HEK293 (cell line): ENCODE results near the gene CMC4.

Source experiments
- FEZF1 ChIP-seq: fragments of 450-650 bp; formaldehyde crosslinking; IDR thresholded peaks from 2 replicates; pipeline ENCODE4 v1.5.1; 2016; ENCODE audit warnings: missing biosample characterization, missing genetic modification characterization
- GFI1B ChIP-seq: fragments of 450-650 bp; formaldehyde crosslinking; IDR thresholded peaks from 2 replicates; pipeline ENCODE4 v1.5.1; 2016; ENCODE audit warnings: missing biosample characterization, missing genetic modification characterization
- KLF16 ChIP-seq: fragments of 450-650 bp; formaldehyde crosslinking; IDR thresholded peaks from 2 replicates; pipeline ENCODE4 v1.5.1; 2017; ENCODE audit warnings: missing biosample characterization, missing genetic modification characterization
- MYNN ChIP-seq: fragments of 450-650 bp; formaldehyde crosslinking; IDR thresholded peaks from 2 replicates; pipeline ENCODE4 v1.5.1; 2016; ENCODE audit warnings: missing biosample characterization, missing genetic modification characterization, borderline replicate concordance
- OVOL3 ChIP-seq: fragments of 450-650 bp; formaldehyde crosslinking; IDR thresholded peaks from 2 replicates; pipeline ENCODE4 v1.5.1; 2016; ENCODE audit warnings: missing biosample characterization, missing genetic modification characterization
- PBX3 ChIP-seq: sonication (generic); formaldehyde crosslinking; IDR thresholded peaks from 2 replicates; pipeline ENCODE4 v1.8.1; 2022; ENCODE audit warnings: mild to moderate bottlenecking, moderate library complexity, missing genetic modification reagents
- REPIN1 ChIP-seq: fragments of 450-650 bp; formaldehyde crosslinking; IDR thresholded peaks from 2 replicates; pipeline ENCODE4 v1.5.1; 2017; ENCODE audit warnings: missing biosample characterization, missing genetic modification characterization, low read depth
- SALL2 ChIP-seq: fragments of 450-650 bp; formaldehyde crosslinking; IDR thresholded peaks from 2 replicates; pipeline ENCODE4 v1.5.0; 2017; ENCODE audit warnings: missing biosample characterization, mild to moderate bottlenecking, missing genetic modification characterization, borderline replicate concordance
- SCRT1 ChIP-seq: fragments of 450-650 bp; formaldehyde crosslinking; IDR thresholded peaks from 2 replicates; pipeline ENCODE4 v1.5.1; 2016; ENCODE audit warnings: missing biosample characterization, missing genetic modification characterization, borderline replicate concordance
- SP7 ChIP-seq: fragments of 450-650 bp; formaldehyde crosslinking; IDR thresholded peaks from 2 replicates; pipeline ENCODE4 v1.5.1; 2016; ENCODE audit warnings: missing biosample characterization, missing genetic modification characterization
- ZBTB1 ChIP-seq: fragments of 450-650 bp; formaldehyde crosslinking; IDR thresholded peaks from 2 replicates; pipeline ENCODE4 v1.5.1; 2016; ENCODE audit warnings: missing biosample characterization, missing genetic modification characterization
- ZBTB20 ChIP-seq: fragments of 450-650 bp; formaldehyde crosslinking; IDR thresholded peaks from 2 replicates; pipeline ENCODE4 v1.5.1; 2016; ENCODE audit warnings: missing biosample characterization, missing genetic modification characterization
- ZFHX2 ChIP-seq: fragments of 450-650 bp; formaldehyde crosslinking; conservative IDR thresholded peaks from 2 replicates; pipeline ENCODE4 v1.5.1; 2016; ENCODE audit warnings: missing biosample characterization, missing genetic modification characterization
- ZNF114 ChIP-seq: fragments of 450-650 bp; formaldehyde crosslinking; IDR thresholded peaks from 2 replicates; pipeline ENCODE4 v1.5.0; 2017; ENCODE audit warnings: missing biosample characterization, missing genetic modification characterization
- ZNF121 ChIP-seq: fragments of 450-650 bp; formaldehyde crosslinking; IDR thresholded peaks from 2 replicates; pipeline ENCODE4 v1.5.1; 2016; ENCODE audit warnings: missing biosample characterization, missing genetic modification characterization
- ZNF248 ChIP-seq: fragments of 450-650 bp; formaldehyde crosslinking; IDR thresholded peaks from 2 replicates; pipeline ENCODE4 v1.5.1; 2017; ENCODE audit warnings: missing biosample characterization, missing genetic modification characterization
- ZNF292 ChIP-seq: fragments of 450-650 bp; formaldehyde crosslinking; IDR thresholded peaks from 2 replicates; pipeline ENCODE4 v1.5.1; 2016; ENCODE audit warnings: low read depth, missing biosample characterization, missing genetic modification characterization, borderline replicate concordance
- ZNF341 ChIP-seq: fragments of 450-650 bp; formaldehyde crosslinking; IDR thresholded peaks from 2 replicates; pipeline ENCODE4; 2016; ENCODE audit warnings: low read depth, missing biosample characterization, missing genetic modification characterization
- ZNF366 ChIP-seq: fragments of 450-650 bp; formaldehyde crosslinking; conservative IDR thresholded peaks from 2 replicates; pipeline ENCODE4 v1.5.1; 2016; ENCODE audit warnings: missing biosample characterization, missing genetic modification characterization
- ZNF394 ChIP-seq: fragments of 450-650 bp; formaldehyde crosslinking; IDR thresholded peaks from 2 replicates; pipeline ENCODE4 v1.5.1; 2016; ENCODE audit warnings: missing biosample characterization, missing genetic modification characterization, mild to moderate bottlenecking, moderate library complexity, borderline replicate concordance
- ZNF473 ChIP-seq: fragments of 450-650 bp; formaldehyde crosslinking; IDR thresholded peaks from 2 replicates; pipeline ENCODE4 v1.5.1; 2017; ENCODE audit warnings: missing biosample characterization, missing genetic modification characterization
- ZNF501 ChIP-seq: fragments of 450-650 bp; formaldehyde crosslinking; IDR thresholded peaks from 2 replicates; pipeline ENCODE4 v1.5.1; 2016; ENCODE audit warnings: missing biosample characterization, missing genetic modification characterization
- ZNF510 ChIP-seq: fragments of 450-650 bp; formaldehyde crosslinking; IDR thresholded peaks from 2 replicates; pipeline ENCODE4 v1.5.1; 2018; ENCODE audit warnings: mild to moderate bottlenecking, missing genetic modification characterization, missing biosample characterization; ENCODE audit not compliant: insufficient replicate concordance
- ZNF521 ChIP-seq: fragments of 450-650 bp; formaldehyde crosslinking; IDR thresholded peaks from 2 replicates; pipeline ENCODE4 v1.5.1; 2017; ENCODE audit warnings: missing biosample characterization, mild to moderate bottlenecking, missing genetic modification characterization
- ZNF555 ChIP-seq: fragments of 450-650 bp; formaldehyde crosslinking; conservative IDR thresholded peaks from 2 replicates; pipeline ENCODE4 v1.5.1; 2017; ENCODE audit warnings: missing biosample characterization, mild to moderate bottlenecking, missing genetic modification characterization, inconsistent platforms
- ZNF561 ChIP-seq: fragments of 450-650 bp; IDR thresholded peaks from 2 replicates; pipeline ENCODE4 v1.5.1; 2018; ENCODE audit warnings: missing biosample characterization, missing genetic modification characterization, borderline replicate concordance
- ZNF580 ChIP-seq: fragments of 450-650 bp; formaldehyde crosslinking; IDR thresholded peaks from 2 replicates; pipeline ENCODE4 v1.5.1; 2016; ENCODE audit warnings: missing biosample characterization, missing genetic modification characterization
- ZNF585B ChIP-seq: fragments of 450-650 bp; formaldehyde crosslinking; IDR thresholded peaks from 2 replicates; pipeline ENCODE4 v1.5.1; 2016; ENCODE audit warnings: missing biosample characterization, missing genetic modification characterization
- ZNF626 ChIP-seq: fragments of 450-650 bp; sonication (Bioruptor Pico); formaldehyde crosslinking; IDR thresholded peaks from 2 replicates; pipeline ENCODE4 v1.5.1; 2018; ENCODE audit warnings: missing biosample characterization, missing genetic modification characterization, inconsistent platforms
- ZNF658 ChIP-seq: fragments of 450-650 bp; formaldehyde crosslinking; IDR thresholded peaks from 2 replicates; pipeline ENCODE4; 2016; ENCODE audit warnings: missing biosample characterization, missing genetic modification characterization
- ZNF837 ChIP-seq: fragments of 450-650 bp; formaldehyde crosslinking; IDR thresholded peaks from 2 replicates; pipeline ENCODE4 v1.5.1; 2016; ENCODE audit warnings: missing biosample characterization, missing genetic modification characterization
- ZSCAN16 ChIP-seq: fragments of 450-650 bp; formaldehyde crosslinking; IDR thresholded peaks from 2 replicates; pipeline ENCODE4 v1.5.1; 2016; ENCODE audit warnings: missing biosample characterization, missing genetic modification characterization
- TF ChIP-seq, protein P1 (sequence below): fragments of 450-650 bp; formaldehyde crosslinking; IDR thresholded peaks from 2 replicates; pipeline ENCODE4 v1.5.1; 2016; ENCODE audit warnings: missing biosample characterization, missing genetic modification characterization, borderline replicate concordance
- TF ChIP-seq, protein P2 (sequence below): fragments of 450-650 bp; formaldehyde crosslinking; conservative IDR thresholded peaks from 2 replicates; pipeline ENCODE4 v1.5.1; 2016; ENCODE audit warnings: low read depth, missing biosample characterization, missing genetic modification characterization

Gene CMC4

GRCh38 chrX:155070975-155071693, at the start of gene CMC4, which contains the start of the genes BRCC3 and MTCP1 (continued):
- TF ChIP-seq ZNF394 (tag by site-specific recombination) = no peak
- TF ChIP-seq ZNF366 (tag by site-specific recombination) = no peak
- no peak for TF ChIP-seq GFI1B
- no peak for TF ChIP-seq ZNF555 (tag by site-specific recombination)
- no peak for TF ChIP-seq MYNN (tag by site-specific recombination)
- no peak for TF ChIP-seq REPIN1 (tag by site-specific recombination)
- TF ChIP-seq ZNF121 (tag by site-specific recombination) = no peak
- no peak for TF ChIP-seq ZNF341 (tag by site-specific recombination)
- peak; percentile 30; the same call in 1 of the 2 replicates for TF ChIP-seq ZBTB20 (tag by site-specific recombination)
- TF ChIP-seq ZNF658 (tag by site-specific recombination) = no peak
- TF ChIP-seq SALL2 (tag by site-specific recombination) = no peak
- no peak for TF ChIP-seq ZNF473 (tag by site-specific recombination)
- TF ChIP-seq ZNF585B = no peak
- no peak; the same call in 1 of the 2 replicates for TF ChIP-seq ZNF501 (tag by site-specific recombination)
- no peak for TF ChIP-seq ZNF510
- TF ChIP-seq ZNF561 = peak; percentile 84; the same call in 1 of the 2 replicates
- TF ChIP-seq, protein P1, sequence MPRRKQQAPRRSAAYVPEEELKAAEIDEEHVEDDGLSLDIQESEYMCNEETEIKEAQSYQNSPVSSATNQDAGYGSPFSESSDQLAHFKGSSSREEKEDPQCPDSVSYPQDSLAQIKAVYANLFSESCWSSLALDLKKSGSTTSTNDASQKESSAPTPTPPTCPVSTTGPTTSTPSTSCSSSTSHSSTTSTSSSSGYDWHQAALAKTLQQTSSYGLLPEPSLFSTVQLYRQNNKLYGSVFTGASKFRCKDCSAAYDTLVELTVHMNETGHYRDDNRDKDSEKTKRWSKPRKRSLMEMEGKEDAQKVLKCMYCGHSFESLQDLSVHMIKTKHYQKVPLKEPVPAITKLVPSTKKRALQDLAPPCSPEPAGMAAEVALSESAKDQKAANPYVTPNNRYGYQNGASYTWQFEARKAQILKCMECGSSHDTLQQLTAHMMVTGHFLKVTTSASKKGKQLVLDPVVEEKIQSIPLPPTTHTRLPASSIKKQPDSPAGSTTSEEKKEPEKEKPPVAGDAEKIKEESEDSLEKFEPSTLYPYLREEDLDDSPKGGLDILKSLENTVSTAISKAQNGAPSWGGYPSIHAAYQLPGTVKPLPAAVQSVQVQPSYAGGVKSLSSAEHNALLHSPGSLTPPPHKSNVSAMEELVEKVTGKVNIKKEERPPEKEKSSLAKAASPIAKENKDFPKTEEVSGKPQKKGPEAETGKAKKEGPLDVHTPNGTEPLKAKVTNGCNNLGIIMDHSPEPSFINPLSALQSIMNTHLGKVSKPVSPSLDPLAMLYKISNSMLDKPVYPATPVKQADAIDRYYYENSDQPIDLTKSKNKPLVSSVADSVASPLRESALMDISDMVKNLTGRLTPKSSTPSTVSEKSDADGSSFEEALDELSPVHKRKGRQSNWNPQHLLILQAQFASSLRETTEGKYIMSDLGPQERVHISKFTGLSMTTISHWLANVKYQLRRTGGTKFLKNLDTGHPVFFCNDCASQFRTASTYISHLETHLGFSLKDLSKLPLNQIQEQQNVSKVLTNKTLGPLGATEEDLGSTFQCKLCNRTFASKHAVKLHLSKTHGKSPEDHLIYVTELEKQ (tag by site-specific recombination) = no peak
- no peak; the same call in 1 of the 2 replicates for TF ChIP-seq ZFHX2 (tag by site-specific recombination)
- no peak for TF ChIP-seq SCRT1
- TF ChIP-seq ZNF292 = no peak
- TF ChIP-seq ZSCAN16 = no peak
- TF ChIP-seq FEZF1 = no peak
- no peak for TF ChIP-seq ZNF248 (tag by site-specific recombination)
- no peak for TF ChIP-seq ZNF521 (tag by site-specific recombination)
- TF ChIP-seq ZNF580 (tag by site-specific recombination) = no peak
- no peak for TF ChIP-seq ZNF626 (tag by site-specific recombination)
- no peak for TF ChIP-seq OVOL3
- TF ChIP-seq ZNF114 = no peak
- no peak for TF ChIP-seq PBX3
- no peak for TF ChIP-seq ZBTB1 (tag by site-specific recombination)
- peak; percentile 59 for TF ChIP-seq SP7 (tag by site-specific recombination)
- 0 out of 2 replicates have a peak, but pooled peaks have one; percentile 25 for TF ChIP-seq KLF16 (tag by site-specific recombination)
- TF ChIP-seq, protein P2, sequence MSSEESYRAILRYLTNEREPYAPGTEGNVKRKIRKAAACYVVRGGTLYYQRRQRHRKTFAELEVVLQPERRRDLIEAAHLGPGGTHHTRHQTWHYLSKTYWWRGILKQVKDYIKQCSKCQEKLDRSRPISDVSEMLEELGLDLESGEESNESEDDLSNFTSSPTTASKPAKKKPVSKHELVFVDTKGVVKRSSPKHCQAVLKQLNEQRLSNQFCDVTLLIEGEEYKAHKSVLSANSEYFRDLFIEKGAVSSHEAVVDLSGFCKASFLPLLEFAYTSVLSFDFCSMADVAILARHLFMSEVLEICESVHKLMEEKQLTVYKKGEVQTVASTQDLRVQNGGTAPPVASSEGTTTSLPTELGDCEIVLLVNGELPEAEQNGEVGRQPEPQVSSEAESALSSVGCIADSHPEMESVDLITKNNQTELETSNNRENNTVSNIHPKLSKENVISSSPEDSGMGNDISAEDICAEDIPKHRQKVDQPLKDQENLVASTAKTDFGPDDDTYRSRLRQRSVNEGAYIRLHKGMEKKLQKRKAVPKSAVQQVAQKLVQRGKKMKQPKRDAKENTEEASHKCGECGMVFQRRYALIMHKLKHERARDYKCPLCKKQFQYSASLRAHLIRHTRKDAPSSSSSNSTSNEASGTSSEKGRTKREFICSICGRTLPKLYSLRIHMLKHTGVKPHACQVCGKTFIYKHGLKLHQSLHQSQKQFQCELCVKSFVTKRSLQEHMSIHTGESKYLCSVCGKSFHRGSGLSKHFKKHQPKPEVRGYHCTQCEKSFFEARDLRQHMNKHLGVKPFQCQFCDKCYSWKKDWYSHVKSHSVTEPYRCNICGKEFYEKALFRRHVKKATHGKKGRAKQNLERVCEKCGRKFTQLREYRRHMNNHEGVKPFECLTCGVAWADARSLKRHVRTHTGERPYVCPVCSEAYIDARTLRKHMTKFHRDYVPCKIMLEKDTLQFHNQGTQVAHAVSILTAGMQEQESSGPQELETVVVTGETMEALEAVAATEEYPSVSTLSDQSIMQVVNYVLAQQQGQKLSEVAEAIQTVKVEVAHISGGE (tag by site-specific recombination) = peak; percentile 35
- TF ChIP-seq ZNF837 (tag by site-specific recombination) = no peak
